GM23338 (cell line): ENCODE measurements around the gene MATK. TPM values are rescaled to one million over a fixed set of nuclear protein-coding genes. Genes with fewer than 3 reads are reported as not detected.

Experiments used
- ATAC-seq: fragments of 200-7000 bp; cut with Tn5 transposase; 3 replicates; pipeline ENCODE4 v1.9.1; 2020
- DNase-seq: peaks from one replicate; pipeline ENCODE4 v3.0.0-alpha.2; 2015; ENCODE audit warnings: low spot score
- H2AFZ ChIP-seq: fragments of 200-600 bp; sonication (generic); 2 replicates; pipeline ENCODE4 v1.8.0; 2016; ENCODE audit warnings: antibody characterized with exemption, mild to moderate bottlenecking, moderate library complexity
- H3F3A ChIP-seq: fragments of 200-600 bp; sonication (generic); replicated peaks from 2 replicates; pipeline ENCODE4 v1.8.0; 2017; ENCODE audit warnings: antibody characterized with exemption, mixed run types, low read depth
- H3K27ac ChIP-seq: fragments of 200-600 bp; sonication (generic); 2 replicates; pipeline ENCODE4 v1.6.1; 2016; ENCODE audit warnings: low read depth
- H3K27me3 ChIP-seq: fragments of 200-600 bp; sonication (generic); 2 replicates; pipeline ENCODE4 v1.8.0; 2016; ENCODE audit warnings: mild to moderate bottlenecking, mixed run types, moderate library complexity; ENCODE audit not compliant: insufficient read depth
- H3K36me3 ChIP-seq: fragments of 200-600 bp; sonication (generic); 2 replicates; pipeline ENCODE4 v1.8.0; 2016; ENCODE audit warnings: mild to moderate bottlenecking; ENCODE audit not compliant: insufficient read depth
- H3K4me1 ChIP-seq: fragments of 200-600 bp; sonication (generic); 2 replicates; pipeline ENCODE4 v1.8.0; 2016; ENCODE audit warnings: mild to moderate bottlenecking, moderate library complexity; ENCODE audit not compliant: insufficient read depth
- H3K4me2 ChIP-seq: fragments of 200-600 bp; sonication (generic); 2 replicates; pipeline ENCODE4 v1.7.1; 2017; ENCODE audit warnings: mixed run types
- H3K4me3 ChIP-seq: fragments of 200-600 bp; sonication (generic); 2 replicates; pipeline ENCODE4 v1.6.1; 2016; ENCODE audit warnings: mixed run types
- H3K79me2 ChIP-seq: fragments of 200-600 bp; sonication (generic); replicated peaks from 2 replicates; pipeline ENCODE4 v1.8.0; 2017; ENCODE audit warnings: mild to moderate bottlenecking; ENCODE audit not compliant: insufficient read depth
- H3K9me2 ChIP-seq: fragments of 200-600 bp; sonication (generic); 2 replicates; pipeline ENCODE4 v1.8.0; 2017; ENCODE audit not compliant: insufficient read depth
- H4K20me1 ChIP-seq: fragments of 200-600 bp; sonication (generic); replicated peaks from 2 replicates; pipeline ENCODE4 v1.8.0; 2017; ENCODE audit warnings: mild to moderate bottlenecking; ENCODE audit not compliant: insufficient read depth
- H3K27ac Mint-ChIP-seq: 2 replicates; pipeline ENCODE4 v1.8.0; 2020; ENCODE audit warnings: inconsistent platforms, mild to moderate bottlenecking, moderate library complexity, mixed read lengths
- H3K27me3 Mint-ChIP-seq: 3 replicates; pipeline ENCODE4 v1.8.0; 2022; ENCODE audit warnings: low read depth, mild to moderate bottlenecking, moderate library complexity, mixed read lengths, inconsistent platforms; ENCODE audit not compliant: insufficient read depth, poor library complexity
- H3K36me3 Mint-ChIP-seq: 3 replicates; pipeline ENCODE4 v1.8.0; 2021; ENCODE audit warnings: low read depth, mild to moderate bottlenecking, inconsistent platforms, moderate library complexity, mixed read lengths
- H3K4me1 Mint-ChIP-seq: 3 replicates; pipeline ENCODE4 v1.8.0; 2020; ENCODE audit warnings: mild to moderate bottlenecking, inconsistent platforms, mixed read lengths
- H3K4me3 Mint-ChIP-seq: 3 replicates; pipeline ENCODE4 v1.8.0; 2021; ENCODE audit warnings: moderate library complexity, mild to moderate bottlenecking, inconsistent platforms, mixed read lengths
- H3K9me3 Mint-ChIP-seq: 3 replicates; pipeline ENCODE4 v1.8.0; 2020; ENCODE audit warnings: moderate library complexity, mild to moderate bottlenecking, inconsistent platforms, mixed read lengths
- CREB1 ChIP-seq: fragments of 250-450 bp; sonication (Bioruptor Pico); IDR thresholded peaks from 2 replicates; pipeline ENCODE4 v1.5.0; 2020; ENCODE audit warnings: low read depth, mild to moderate bottlenecking, moderate library complexity
- CTCF ChIP-seq, 2 experiments: fragments of 200-600 bp in 1 of 2; sonication (generic) in 1 of 2; conservative IDR thresholded peaks; 2 replicates each; pipeline versions ENCODE4 v1.5.1 to v1.6.1; 2016 to 2017; ENCODE audit warnings: antibody characterized with exemption in 2 of 2, low read depth in 2 of 2, mild to moderate bottlenecking in 2 of 2, moderate library complexity in 1 of 2
- EZH2 ChIP-seq: fragments of 200-600 bp; sonication (generic); IDR thresholded peaks from one replicate; pipeline ENCODE4 v1.8.0; 2017; ENCODE audit warnings: antibody characterized with exemption, mild to moderate bottlenecking, low read depth; ENCODE audit not compliant: unreplicated experiment
- EZH2phosphoT487 ChIP-seq: fragments of 200-600 bp; sonication (generic); IDR thresholded peaks from one replicate; pipeline ENCODE4 v1.8.1; 2018; ENCODE audit warnings: antibody characterized with exemption; ENCODE audit not compliant: unreplicated experiment
- JUNB ChIP-seq: IDR thresholded peaks from one replicate; pipeline ENCODE4 v1.6.1; 2016; ENCODE audit warnings: antibody characterized with exemption; ENCODE audit not compliant: unreplicated experiment
- NANOG ChIP-seq: IDR thresholded peaks from 2 replicates; pipeline ENCODE4 v1.6.1; 2016; ENCODE audit warnings: antibody characterized with exemption, borderline replicate concordance
- POLR2AphosphoS5 ChIP-seq: IDR thresholded peaks from 2 replicates; pipeline ENCODE4 v1.6.1; 2016; ENCODE audit warnings: antibody characterized with exemption, low read depth
- REST ChIP-seq: IDR thresholded peaks from one replicate; pipeline ENCODE4 v1.6.1; 2018; ENCODE audit warnings: antibody characterized with exemption; ENCODE audit not compliant: unreplicated experiment
- STAT1 ChIP-seq: IDR thresholded peaks from one replicate; pipeline ENCODE4 v1.6.1; 2016; ENCODE audit warnings: antibody characterized with exemption; ENCODE audit not compliant: unreplicated experiment
- ZNF114 ChIP-seq: fragments of 250-450 bp; sonication (Bioruptor Pico); IDR thresholded peaks from 2 replicates; pipeline ENCODE4 v1.5.0; 2020; ENCODE audit warnings: mild to moderate bottlenecking, moderate library complexity
- ZNF331 ChIP-seq: fragments of 250-450 bp; sonication (Bioruptor Pico); IDR thresholded peaks from 2 replicates; pipeline ENCODE4 v1.5.0; 2020; ENCODE audit warnings: low read depth, mild to moderate bottlenecking, moderate library complexity
- polyA plus RNA-seq: library from polyadenylated mRNA; unstranded; fragments of >200 nt; fragmentation: Nextera tagmentation; extraction: Ambion mirVana; gene quantifications from 2 replicates; pipeline ENCODE4 v1.2.1, GENCODE V29; 2016
- total RNA-seq: library from RNA; depleted of rRNA; stranded (reverse); fragments of >200 nt; shearing (Covaris generic); gene quantifications from 2 replicates; pipeline ENCODE4 v1.2.3, GENCODE V29; 2014
- TF ChIP-seq, protein P1 (sequence below): fragments of 250-450 bp; sonication (Bioruptor Pico); IDR thresholded peaks from 2 replicates; pipeline ENCODE4 v1.5.0; 2020; ENCODE audit warnings: mild to moderate bottlenecking, moderate library complexity
- TF ChIP-seq, protein P2 (sequence below): IDR thresholded peaks from 2 replicates; pipeline ENCODE4 v1.6.1; 2016; ENCODE audit warnings: antibody characterized with exemption

Gene MATK
- total and polyA plus RNA-seq, 2 experiments from 2014 or later, result 13.4 to 21.4 TPM

DNA sequence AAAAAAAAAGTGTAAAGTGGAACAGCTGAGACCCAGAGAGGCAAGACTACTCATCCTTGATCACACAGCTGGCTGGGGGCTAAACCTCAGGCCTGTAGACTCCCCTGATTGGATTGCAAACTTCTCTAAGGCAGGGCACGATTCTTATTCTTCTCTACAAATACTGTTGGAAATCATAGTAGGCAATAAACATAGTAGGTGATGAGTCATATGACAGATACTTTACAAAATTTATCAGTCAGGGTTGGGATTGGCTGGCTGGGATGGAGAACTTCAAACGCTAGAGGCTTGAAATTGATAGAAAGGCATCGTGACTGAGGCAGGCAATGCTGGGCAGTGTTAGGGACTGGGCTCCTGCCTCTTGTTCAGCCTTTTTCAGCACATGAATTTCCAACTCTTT lies 5.9 kb upstream of the MATK start:
- Mint-ChIP-seq H3K27ac (no peak overlapping the region), H3K27me3 (peaks cover 3% of the 10 kb centered on the region), H3K9me3 (peaks cover 13% of the 10 kb centered on the region), H3K4me3 (no peak overlapping the region), H3K36me3 (no peaks in the 10 kb centered on the region; the same call in 2 of the 3 replicates), H3K4me1 (no peaks in the 10 kb centered on the region)
- ATAC-seq, result no peak
- Histone ChIP-seq H3K79me2 (no peaks in the 10 kb centered on the region), H2AFZ (no peak overlapping the region), H3F3A (no peaks in the 10 kb centered on the region), H3K9me2 (no peaks in the 10 kb centered on the region), H3K27me3 (no peaks in the 10 kb centered on the region), H3K4me1 (no peaks in the 10 kb centered on the region), H3K27ac (no peak overlapping the region), H3K4me2 (no peak overlapping the region), H3K36me3 (no peaks in the 10 kb centered on the region), H3K4me3 (no peak overlapping the region), H4K20me1 (no peaks in the 10 kb centered on the region)
- TF ChIP-seq ZNF114 (CRISPR knock-in tag) (no peak), EZH2phosphoT487 (no peak), EZH2 (no peak), REST (no peak), POLR2AphosphoS5 (no peak), ZNF331 (CRISPR knock-in tag) (no peak), JUNB (no peak), CTCF (conservative IDR thresholded peaks at IDR 0.05; ENCODE audit: low read depth in 2 of 2) (no peak), NANOG (no peak), CREB1 (CRISPR knock-in tag) (no peak), STAT1 (no peak)
- TF ChIP-seq, protein P1, sequence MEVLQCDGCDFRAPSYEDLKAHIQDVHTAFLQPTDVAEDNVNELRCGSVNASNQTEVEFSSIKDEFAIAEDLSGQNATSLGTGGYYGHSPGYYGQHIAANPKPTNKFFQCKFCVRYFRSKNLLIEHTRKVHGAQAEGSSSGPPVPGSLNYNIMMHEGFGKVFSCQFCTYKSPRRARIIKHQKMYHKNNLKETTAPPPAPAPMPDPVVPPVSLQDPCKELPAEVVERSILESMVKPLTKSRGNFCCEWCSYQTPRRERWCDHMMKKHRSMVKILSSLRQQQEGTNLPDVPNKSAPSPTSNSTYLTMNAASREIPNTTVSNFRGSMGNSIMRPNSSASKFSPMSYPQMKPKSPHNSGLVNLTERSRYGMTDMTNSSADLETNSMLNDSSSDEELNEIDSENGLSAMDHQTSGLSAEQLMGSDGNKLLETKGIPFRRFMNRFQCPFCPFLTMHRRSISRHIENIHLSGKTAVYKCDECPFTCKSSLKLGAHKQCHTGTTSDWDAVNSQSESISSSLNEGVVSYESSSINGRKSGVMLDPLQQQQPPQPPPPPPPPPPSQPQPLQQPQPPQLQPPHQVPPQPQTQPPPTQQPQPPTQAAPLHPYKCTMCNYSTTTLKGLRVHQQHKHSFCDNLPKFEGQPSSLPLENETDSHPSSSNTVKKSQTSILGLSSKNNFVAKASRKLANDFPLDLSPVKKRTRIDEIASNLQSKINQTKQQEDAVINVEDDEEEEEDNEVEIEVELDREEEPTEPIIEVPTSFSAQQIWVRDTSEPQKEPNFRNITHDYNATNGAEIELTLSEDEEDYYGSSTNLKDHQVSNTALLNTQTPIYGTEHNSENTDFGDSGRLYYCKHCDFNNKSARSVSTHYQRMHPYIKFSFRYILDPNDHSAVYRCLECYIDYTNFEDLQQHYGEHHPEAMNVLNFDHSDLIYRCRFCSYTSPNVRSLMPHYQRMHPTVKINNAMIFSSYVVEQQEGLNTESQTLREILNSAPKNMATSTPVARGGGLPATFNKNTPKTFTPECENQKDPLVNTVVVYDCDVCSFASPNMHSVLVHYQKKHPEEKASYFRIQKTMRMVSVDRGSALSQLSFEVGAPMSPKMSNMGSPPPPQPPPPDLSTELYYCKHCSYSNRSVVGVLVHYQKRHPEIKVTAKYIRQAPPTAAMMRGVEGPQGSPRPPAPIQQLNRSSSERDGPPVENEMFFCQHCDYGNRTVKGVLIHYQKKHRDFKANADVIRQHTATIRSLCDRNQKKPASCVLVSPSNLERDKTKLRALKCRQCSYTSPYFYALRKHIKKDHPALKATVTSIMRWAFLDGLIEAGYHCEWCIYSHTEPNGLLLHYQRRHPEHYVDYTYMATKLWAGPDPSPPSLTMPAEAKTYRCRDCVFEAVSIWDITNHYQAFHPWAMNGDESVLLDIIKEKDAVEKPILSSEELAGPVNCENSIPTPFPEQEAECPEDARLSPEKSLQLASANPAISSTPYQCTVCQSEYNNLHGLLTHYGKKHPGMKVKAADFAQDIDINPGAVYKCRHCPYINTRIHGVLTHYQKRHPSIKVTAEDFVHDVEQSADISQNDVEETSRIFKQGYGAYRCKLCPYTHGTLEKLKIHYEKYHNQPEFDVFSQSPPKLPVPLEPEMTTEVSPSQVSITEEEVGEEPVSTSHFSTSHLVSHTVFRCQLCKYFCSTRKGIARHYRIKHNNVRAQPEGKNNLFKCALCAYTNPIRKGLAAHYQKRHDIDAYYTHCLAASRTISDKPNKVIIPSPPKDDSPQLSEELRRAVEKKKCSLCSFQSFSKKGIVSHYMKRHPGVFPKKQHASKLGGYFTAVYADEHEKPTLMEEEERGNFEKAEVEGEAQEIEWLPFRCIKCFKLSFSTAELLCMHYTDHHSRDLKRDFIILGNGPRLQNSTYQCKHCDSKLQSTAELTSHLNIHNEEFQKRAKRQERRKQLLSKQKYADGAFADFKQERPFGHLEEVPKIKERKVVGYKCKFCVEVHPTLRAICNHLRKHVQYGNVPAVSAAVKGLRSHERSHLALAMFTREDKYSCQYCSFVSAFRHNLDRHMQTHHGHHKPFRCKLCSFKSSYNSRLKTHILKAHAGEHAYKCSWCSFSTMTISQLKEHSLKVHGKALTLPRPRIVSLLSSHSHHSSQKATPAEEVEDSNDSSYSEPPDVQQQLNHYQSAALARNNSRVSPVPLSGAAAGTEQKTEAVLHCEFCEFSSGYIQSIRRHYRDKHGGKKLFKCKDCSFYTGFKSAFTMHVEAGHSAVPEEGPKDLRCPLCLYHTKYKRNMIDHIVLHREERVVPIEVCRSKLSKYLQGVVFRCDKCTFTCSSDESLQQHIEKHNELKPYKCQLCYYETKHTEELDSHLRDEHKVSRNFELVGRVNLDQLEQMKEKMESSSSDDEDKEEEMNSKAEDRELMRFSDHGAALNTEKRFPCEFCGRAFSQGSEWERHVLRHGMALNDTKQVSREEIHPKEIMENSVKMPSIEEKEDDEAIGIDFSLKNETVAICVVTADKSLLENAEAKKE, result no peak
- TF ChIP-seq, protein P2, sequence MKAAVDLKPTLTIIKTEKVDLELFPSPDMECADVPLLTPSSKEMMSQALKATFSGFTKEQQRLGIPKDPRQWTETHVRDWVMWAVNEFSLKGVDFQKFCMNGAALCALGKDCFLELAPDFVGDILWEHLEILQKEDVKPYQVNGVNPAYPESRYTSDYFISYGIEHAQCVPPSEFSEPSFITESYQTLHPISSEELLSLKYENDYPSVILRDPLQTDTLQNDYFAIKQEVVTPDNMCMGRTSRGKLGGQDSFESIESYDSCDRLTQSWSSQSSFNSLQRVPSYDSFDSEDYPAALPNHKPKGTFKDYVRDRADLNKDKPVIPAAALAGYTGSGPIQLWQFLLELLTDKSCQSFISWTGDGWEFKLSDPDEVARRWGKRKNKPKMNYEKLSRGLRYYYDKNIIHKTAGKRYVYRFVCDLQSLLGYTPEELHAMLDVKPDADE, result no peak
- DNase-seq, result no peak
